Liver (tissue), 3 donors: Measurements from ENCODE around the gene CDK11A.
"Not testable (repeated sequence)": the region's sequence is repeated elsewhere in the genome, so short reads cannot be mapped to it uniquely, and the experiment has no call there.

ENCODE experiments used
- ATF3 ChIP-seq: IDR thresholded peaks from 2 replicates; pipeline ENCODE4 v1.6.1; 2016; ENCODE audit warnings: antibody characterized with exemption
- CTCF ChIP-seq: fragments of 150-350 bp; IDR thresholded peaks from 2 replicates; pipeline ENCODE4 v1.5.1; 2017; ENCODE audit warnings: improper control_type of control experiment, low read depth, low read length; ENCODE audit not compliant: missing input control
- RAD21 ChIP-seq, 2 donors: IDR thresholded peaks; 2 replicates each; pipeline ENCODE4 v1.6.1; 2016; ENCODE audit warnings: antibody characterized with exemption in 2 of 2, mild to moderate bottlenecking in 2 of 2
- donor health status: healthy.
- donor health status: healthy.

- not testable (repeated sequence) for TF ChIP-seq CTCF; RAD21 (IDR thresholded peaks at IDR 0.05); ATF3
Measured at GRCh38 chr1:1746566-1746909, 22.4 kb upstream of the CDK11A start.
